Measurements from ENCODE around the gene TPTE.
"Not testable (repeated sequence)": the region's sequence is repeated elsewhere in the genome, so short reads cannot be mapped to it uniquely, and the experiment has no call there.

Gene TPTE

DNA sequence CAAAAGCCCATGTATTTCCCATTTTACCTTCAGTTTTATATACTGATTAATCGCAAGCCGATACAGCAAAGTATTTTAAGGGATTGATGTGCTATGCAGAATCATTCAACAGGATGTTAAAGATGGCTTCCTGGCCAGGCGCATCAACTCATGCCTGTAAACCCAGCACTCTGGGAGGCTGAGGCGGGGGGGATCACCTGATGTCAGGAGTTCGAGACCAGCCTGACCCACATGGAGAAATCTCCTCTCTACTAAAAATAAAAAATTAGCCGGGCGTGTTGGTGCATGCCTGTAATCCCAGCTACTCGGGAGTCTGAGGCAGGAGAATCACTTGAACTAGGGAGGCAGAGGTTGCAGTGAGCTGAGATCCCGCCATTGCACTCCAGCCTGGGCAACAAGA is 116.8 kb downstream of the TPTE start:
- H2AFZ ChIP-seq (ENCODE audit: low read depth, low read length); H3K4me1 ChIP-seq (ENCODE audit: insufficient read depth, low read length); H3K9me3 ChIP-seq (ENCODE audit: low read length); H3K27me3 ChIP-seq (ENCODE audit: insufficient read depth, low read length); H3K36me3 ChIP-seq (ENCODE audit: insufficient read depth, low read length); H3K4me3 ChIP-seq (ENCODE audit: low read length): not testable (repeated sequence)

DNA sequence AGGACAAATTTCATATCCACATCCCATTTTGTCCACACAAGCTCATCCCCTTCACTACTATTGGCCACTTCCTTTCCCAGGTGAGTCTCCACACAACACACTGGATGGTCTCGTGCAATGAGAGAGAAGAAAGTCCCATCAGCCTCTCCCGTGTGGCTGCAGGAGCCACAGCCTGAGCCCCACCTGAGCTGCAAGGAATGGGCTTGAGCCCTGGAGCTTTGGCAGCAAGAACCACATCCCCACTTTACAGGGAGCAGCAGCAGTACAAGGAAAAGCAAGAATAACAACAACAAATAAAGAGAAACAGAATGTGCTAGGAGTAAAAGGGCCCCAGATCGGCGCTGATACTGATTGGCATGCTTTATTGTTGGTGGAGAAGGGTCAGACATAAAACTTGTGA is 117.7 kb downstream of the TPTE start:
- H3K27me3 ChIP-seq (ENCODE audit: insufficient read depth, low read length), result no peaks in the 10 kb centered on the region
- H3K9me3 ChIP-seq (ENCODE audit: low read length), result no peaks in the 10 kb centered on the region
- H3K36me3 ChIP-seq (ENCODE audit: insufficient read depth, low read length), result no peaks in the 10 kb centered on the region
- no peaks in the 10 kb centered on the region for H3K4me1 ChIP-seq (ENCODE audit: insufficient read depth, low read length)
- no peak overlapping the region for H3K4me3 ChIP-seq (ENCODE audit: low read length)
- H2AFZ ChIP-seq (ENCODE audit: low read depth, low read length), result no peak overlapping the region

DNA sequence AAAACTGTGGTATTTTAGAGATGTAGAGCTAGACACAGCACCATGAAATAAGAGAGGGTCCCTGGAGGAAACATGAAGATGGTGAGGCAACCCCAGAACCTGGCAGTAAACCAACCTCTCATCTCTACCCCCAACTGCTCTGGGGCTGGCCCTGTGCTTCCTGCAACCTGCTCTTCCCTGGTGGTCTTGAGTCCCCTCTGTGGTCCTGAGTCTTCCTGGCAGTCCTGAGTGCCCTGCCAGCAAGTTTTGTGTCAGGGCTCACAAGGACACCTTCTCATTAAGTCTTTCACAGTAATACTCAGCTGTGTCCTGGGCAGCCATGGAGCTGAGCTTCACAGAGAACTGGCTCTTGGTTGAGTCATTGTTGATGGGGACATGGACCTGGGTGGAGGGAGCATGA is 118.4 kb downstream of the TPTE start:
- H3K9me3 ChIP-seq (ENCODE audit: low read length); H3K36me3 ChIP-seq (ENCODE audit: insufficient read depth, low read length); H3K4me1 ChIP-seq (ENCODE audit: insufficient read depth, low read length); H3K27me3 ChIP-seq (ENCODE audit: insufficient read depth, low read length); H3K4me3 ChIP-seq (ENCODE audit: low read length); H2AFZ ChIP-seq (ENCODE audit: low read depth, low read length): not testable (repeated sequence)

DNA sequence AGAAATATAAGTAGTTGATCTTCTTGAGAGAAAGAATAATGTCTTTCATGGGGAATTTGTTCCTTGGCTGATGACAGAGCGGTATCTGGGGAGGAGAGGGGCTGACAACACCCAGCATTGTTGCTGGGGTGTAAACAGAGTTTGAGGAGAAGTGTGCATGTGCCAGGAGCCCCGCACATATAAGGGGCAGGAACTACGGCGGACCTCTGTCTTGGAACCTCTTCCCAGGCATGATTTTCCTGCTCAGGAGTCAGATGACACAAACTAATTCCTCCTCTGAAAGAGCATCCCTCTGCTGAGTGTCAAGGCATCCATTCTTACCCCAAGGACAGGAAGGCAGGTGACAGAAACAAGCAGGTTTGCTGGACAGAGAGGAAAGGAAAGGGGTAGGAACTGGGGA is 119.1 kb downstream of the TPTE start:
- no peaks in the 10 kb centered on the region for H3K9me3 ChIP-seq (ENCODE audit: low read length)
- no peak overlapping the region for H3K4me3 ChIP-seq (ENCODE audit: low read length)
- H2AFZ ChIP-seq (ENCODE audit: low read depth, low read length), result no peak overlapping the region

DNA sequence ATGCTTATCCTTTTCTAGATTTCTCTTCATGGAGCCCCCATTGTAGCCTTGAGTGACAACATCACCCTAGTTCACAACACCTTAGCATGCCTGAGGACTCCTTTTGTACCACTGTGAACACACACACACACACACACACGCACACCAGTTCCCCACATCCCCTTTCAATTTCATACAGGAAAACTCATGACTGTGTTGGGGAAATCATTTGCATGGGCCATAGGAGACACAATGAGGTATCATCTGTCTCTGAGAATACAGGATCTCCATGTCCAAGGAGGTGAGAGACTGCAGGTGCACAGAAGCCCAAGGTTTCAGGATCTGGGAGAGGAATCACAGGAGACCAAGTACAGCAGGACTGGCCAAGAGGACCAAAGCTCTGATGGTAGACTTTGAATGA is 119.7 kb downstream of the TPTE start:
- Histone ChIP-seq H3K4me3 (ENCODE audit: low read length) (no peak overlapping the region), H3K9me3 (ENCODE audit: low read length) (no peaks in the 10 kb centered on the region)

More for the DNA sequence above, 119.1 kb downstream of the TPTE start:
- Histone ChIP-seq H3K36me3 (ENCODE audit: insufficient read depth, low read length) (no peaks in the 10 kb centered on the region), H3K27me3 (ENCODE audit: insufficient read depth, low read length) (no peaks in the 10 kb centered on the region), H3K4me1 (ENCODE audit: insufficient read depth, low read length) (no peaks in the 10 kb centered on the region)

DNA sequence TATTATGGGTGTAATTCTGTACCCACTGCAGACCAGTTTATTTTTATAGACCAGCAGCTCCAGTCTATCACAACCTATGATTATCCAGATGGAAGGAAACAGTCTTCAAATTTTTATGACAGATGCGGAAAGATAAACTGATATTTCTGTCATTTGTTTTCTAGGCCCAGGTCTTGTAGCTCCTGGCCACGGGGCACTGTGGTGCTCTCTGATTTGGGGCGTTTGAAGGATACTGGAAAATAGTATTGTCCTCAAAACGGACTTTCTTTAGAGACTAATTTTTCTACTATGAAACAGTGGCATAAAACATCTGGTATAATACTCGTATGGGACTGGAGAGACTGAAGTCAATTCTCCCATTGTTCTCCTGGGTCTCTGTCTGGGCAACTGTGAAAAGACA is 124.3 kb downstream of the TPTE start:
- not testable (repeated sequence) for H3K4me1 ChIP-seq (ENCODE audit: insufficient read depth, low read length); H3K4me3 ChIP-seq (ENCODE audit: low read length); H3K9me3 ChIP-seq (ENCODE audit: low read length); H3K27me3 ChIP-seq (ENCODE audit: insufficient read depth, low read length); H2AFZ ChIP-seq (ENCODE audit: low read depth, low read length); H3K36me3 ChIP-seq (ENCODE audit: insufficient read depth, low read length)

More for the DNA sequence above, 119.7 kb downstream of the TPTE start:
- Histone ChIP-seq H3K36me3 (ENCODE audit: insufficient read depth, low read length) (no peaks in the 10 kb centered on the region), H3K4me1 (ENCODE audit: insufficient read depth, low read length) (no peaks in the 10 kb centered on the region), H3K27me3 (ENCODE audit: insufficient read depth, low read length) (no peaks in the 10 kb centered on the region), H2AFZ (ENCODE audit: low read depth, low read length) (no peak overlapping the region)

DNA sequence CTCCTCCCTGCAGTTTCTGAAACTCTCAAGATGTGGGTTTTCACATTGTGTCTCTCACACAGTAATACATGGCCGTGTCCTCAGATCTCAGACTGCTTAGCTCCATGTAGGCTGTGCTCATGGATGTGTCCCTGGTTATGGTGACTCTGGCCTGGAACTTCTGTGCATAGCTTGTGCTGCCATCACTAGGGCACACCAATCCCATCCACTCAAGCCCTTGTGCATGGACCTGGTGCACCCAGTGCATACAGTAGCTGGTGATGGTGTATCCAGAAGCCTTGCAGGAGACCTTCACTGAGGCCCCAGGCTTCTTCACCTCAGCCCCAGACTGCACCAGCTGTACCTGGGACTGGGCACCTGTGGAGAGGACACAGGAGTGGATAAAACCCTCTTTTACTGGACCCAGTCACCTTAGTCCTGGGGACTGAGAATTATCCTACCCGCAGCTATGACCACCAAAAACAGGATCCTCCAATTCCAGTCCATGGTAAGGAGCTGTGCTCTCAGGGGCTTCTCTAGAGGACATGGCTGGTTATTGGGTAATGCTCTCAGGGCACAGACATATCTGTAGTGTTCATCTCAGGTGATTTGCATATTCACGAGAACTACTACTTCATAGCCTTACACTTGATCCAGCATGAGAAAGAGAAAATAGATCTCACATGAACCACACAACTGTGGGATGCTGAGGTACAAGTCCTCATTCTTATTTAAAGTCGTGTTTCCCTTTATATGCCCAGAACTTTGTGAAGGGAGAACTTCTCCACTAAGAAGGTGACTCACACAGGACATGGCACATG is 128.2 kb downstream of the TPTE start:
- not testable (repeated sequence) for H3K9me3 ChIP-seq (ENCODE audit: low read length); H3K36me3 ChIP-seq (ENCODE audit: insufficient read depth, low read length); H3K4me1 ChIP-seq (ENCODE audit: insufficient read depth, low read length); H3K4me3 ChIP-seq (ENCODE audit: low read length); H3K27me3 ChIP-seq (ENCODE audit: insufficient read depth, low read length); H2AFZ ChIP-seq (ENCODE audit: low read depth, low read length)

DNA sequence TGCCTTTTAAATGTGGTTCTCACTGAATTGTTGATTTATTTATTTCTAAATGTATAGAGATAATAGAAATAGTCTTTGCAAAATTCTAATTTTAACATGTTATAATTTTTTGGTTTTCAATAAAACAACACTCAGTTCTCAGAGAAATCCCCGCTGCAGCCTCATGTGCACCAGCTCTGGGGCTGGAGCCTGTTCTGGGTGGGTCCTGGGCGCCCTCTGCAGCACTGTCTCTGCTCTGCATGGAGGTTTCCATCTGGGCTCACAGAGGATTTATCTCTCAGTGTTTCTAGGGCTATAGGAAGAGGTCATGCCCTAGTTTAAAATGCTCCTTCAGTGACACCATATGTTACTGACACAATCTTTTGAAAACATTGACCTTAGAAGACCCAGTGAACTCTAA is 128.9 kb downstream of the TPTE start:
- not testable (repeated sequence) for H2AFZ ChIP-seq (ENCODE audit: low read depth, low read length); H3K9me3 ChIP-seq (ENCODE audit: low read length); H3K4me3 ChIP-seq (ENCODE audit: low read length); H3K36me3 ChIP-seq (ENCODE audit: insufficient read depth, low read length); H3K4me1 ChIP-seq (ENCODE audit: insufficient read depth, low read length); H3K27me3 ChIP-seq (ENCODE audit: insufficient read depth, low read length)

Measured in neuron (in vitro differentiated cells).